Gastrocnemius medialis (tissue), 4 donors: Measurements from ENCODE around the gene PRKAG2. TPM values are rescaled to one million over a fixed set of nuclear protein-coding genes. Genes with fewer than 3 reads are reported as not detected.

Experiments
- ATAC-seq, 2 donors: fragments of 150-250 bp; one replicate each; pipeline ENCODE4 v1.9.1; 2016
- DNase-seq, 2 donors: peaks; one replicate each; pipeline ENCODE4 v3.0.0-alpha.2; 2019
- H3K27ac ChIP-seq, 4 donors: fragments of 200-600 bp; sonication (generic); 1 replicate in 1 of 4; 2 replicates in 3 of 4; pipeline ENCODE4 v1.5.1; 2016 to 2018; ENCODE audit warnings: mild to moderate bottlenecking in 2 of 4, moderate library complexity in 1 of 4
- H3K27me3 ChIP-seq, 3 donors: fragments of 200-600 bp; sonication (generic) in 2 of 3; 1 replicate in 1 of 3; 2 replicates in 2 of 3; pipeline versions ENCODE4 v1.5.1 to v1.6.0; 2016 to 2019; ENCODE audit warnings: mild to moderate bottlenecking in 1 of 3, moderate library complexity in 1 of 3
- H3K36me3 ChIP-seq, 2 donors: fragments of 200-600 bp; sonication (generic) in 1 of 2; one replicate each; pipeline ENCODE4 v1.5.1; 2017 to 2018
- H3K4me1 ChIP-seq, 2 donors: fragments of 200-600 bp; sonication (generic) in 1 of 2; one replicate each; pipeline ENCODE4 v1.5.1; 2016 to 2017; ENCODE audit warnings: mild to moderate bottlenecking in 2 of 2
- H3K4me3 ChIP-seq, 4 donors: fragments of 200-600 bp; sonication (generic) in 3 of 4; 1 replicate in 1 of 4; 2 replicates in 3 of 4; pipeline ENCODE4 v1.5.1; 2016 to 2019; ENCODE audit warnings: mild to moderate bottlenecking in 2 of 4
- H3K9me3 ChIP-seq, 3 donors: fragments of 200-600 bp; sonication (generic) in 2 of 3; 1 replicate in 1 of 3; 2 replicates in 2 of 3; pipeline ENCODE4 v1.5.1; 2016 to 2019
- CTCF ChIP-seq, 5 experiments: fragments of 450-650 bp in 3 of 5; fragments of 200-600 bp in 2 of 5; sonication (generic) in 2 of 5; IDR thresholded peaks in 4 of 5; conservative IDR thresholded peaks in 1 of 5; 1 replicate in 4 of 5; 2 replicates in 1 of 5; pipeline ENCODE4 v1.5.1; 2016 to 2019; ENCODE audit warnings: antibody characterized with exemption in 5 of 5, mild to moderate bottlenecking in 3 of 5, moderate library complexity in 3 of 5
- POLR2A ChIP-seq, 2 donors: fragments of 450-650 bp; IDR thresholded peaks; one replicate each; pipeline ENCODE4 v1.6.1; 2017; ENCODE audit warnings: antibody characterized with exemption in 2 of 2, mild to moderate bottlenecking in 2 of 2, moderate library complexity in 2 of 2
- in situ Hi-C, 4 donors: fragments of 200-750 bp; cut with MboI; loops; one replicate each; pipeline versions ENCODE4 v1.15.0 to v1.8.0; 2017; ENCODE audit warnings: low sequenced_read_pairs in 4 of 4
- intact Hi-C: fragments of 100-400 bp; cut with DNase I; formaldehyde crosslinking; loops from one replicate; pipeline ENCODE4 v1.15.1; 2023; ENCODE audit warnings: low total_unique reads
- total RNA-seq, 4 donors: library from RNA; depleted of rRNA; stranded (reverse); fragments of >200 nt; gene quantifications; one replicate each; pipeline versions ENCODE4 v1.1.0 to v1.2.3, GENCODE V29; 2016

Gene PRKAG2
- total RNA-seq, 4 donors from 2014 or later, result 5.3 to 32.6 (median 13.9) TPM

DNA sequence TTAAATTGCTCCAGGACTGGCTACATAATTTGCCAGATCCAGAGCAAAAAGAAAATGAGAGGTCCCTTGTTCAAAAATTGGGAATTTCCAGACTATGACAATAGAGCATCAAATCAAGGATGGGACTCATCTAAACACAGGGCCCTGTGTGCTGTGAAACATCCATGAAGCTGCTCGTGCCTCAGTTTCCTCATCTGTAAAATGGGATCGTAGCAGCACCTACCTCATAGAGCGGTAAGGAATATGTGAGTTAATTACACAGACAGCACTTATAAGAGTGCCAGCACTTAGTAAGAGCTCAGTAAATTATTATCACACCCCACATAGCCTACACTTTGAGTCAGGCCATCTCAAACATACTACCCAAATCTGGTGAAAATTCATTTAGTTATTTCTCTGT lies 221.4 kb downstream of the PRKAG2 start:
- H3K27me3 ChIP-seq, result no peaks in the 10 kb centered on the region
- in situ Hi-C loops, result no loop called here
- no peak overlapping the region for H3K4me3 ChIP-seq
- no peak for TF ChIP-seq CTCF (IDR thresholded peaks at IDR 0.05 in 4 of 5, conservative IDR thresholded peaks at IDR 0.05 in 1 of 5)
- no peak for TF ChIP-seq POLR2A (IDR thresholded peaks at IDR 0.05)
- no peaks in the 10 kb centered on the region for H3K36me3 ChIP-seq
- H3K9me3 ChIP-seq, result no peaks in the 10 kb centered on the region
- H3K27ac ChIP-seq, result no peak overlapping the region
- H3K4me1 ChIP-seq, result peaks cover 0 to 20% of the 10 kb centered on the region in 2 donors
- intact Hi-C loops, result no loop called here
- no peak for ATAC-seq
- DNase-seq, result no peak

DNA sequence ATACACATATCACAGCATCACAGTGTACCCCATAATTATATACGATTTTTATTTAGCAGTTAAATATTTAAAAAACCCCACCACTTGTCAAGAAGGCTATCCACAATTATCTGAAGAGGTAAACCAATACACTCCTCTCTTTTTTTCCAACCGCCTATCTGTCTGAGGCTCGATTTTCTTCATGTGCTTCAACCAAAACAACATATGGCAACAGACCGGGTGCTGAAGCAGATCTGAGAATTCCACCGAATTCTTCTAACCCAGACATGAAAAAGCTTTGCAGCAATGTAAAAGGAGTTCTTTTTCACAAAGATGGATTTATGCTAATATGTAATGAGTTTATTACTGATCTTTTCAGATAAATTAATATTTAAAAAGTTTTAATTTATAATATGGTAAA lies 224.8 kb downstream of the PRKAG2 start:
- Histone ChIP-seq H3K9me3 (no peaks in the 10 kb centered on the region), H3K4me3 (no peak overlapping the region), H3K27me3 (no peaks in the 10 kb centered on the region), H3K4me1 (peaks cover 0 to 15% of the 10 kb centered on the region in 2 donors), H3K36me3 (no peaks in the 10 kb centered on the region), H3K27ac (peak overlapping the region; percentile 61 to 72 (median 66))
- DNase-seq, result no peak
- ATAC-seq, result no peak
- in situ Hi-C loops (no loop called here), intact Hi-C loops (no loop called here)
- TF ChIP-seq POLR2A (IDR thresholded peaks at IDR 0.05), result no peak
- TF ChIP-seq CTCF (IDR thresholded peaks at IDR 0.05 in 4 of 5, conservative IDR thresholded peaks at IDR 0.05 in 1 of 5), result no peak

DNA sequence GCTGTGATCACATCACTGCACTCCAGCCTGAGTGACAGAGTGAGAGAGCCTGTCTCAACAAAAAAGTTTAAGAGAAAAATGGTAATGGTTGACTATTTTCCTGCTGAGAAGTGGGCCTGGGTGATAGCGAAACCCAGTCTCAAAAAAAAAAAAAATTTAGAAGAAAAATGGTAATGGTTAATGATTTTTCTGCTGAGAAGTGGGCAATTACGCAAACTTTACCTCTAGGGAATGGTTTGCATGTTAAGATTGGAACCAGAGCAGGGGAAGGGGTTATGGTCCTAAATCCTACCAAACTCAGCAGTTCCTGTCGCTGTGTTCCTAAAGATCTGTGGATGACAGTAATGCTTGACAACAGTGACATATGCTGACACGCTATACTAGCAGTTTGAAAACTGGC lies 226.8 kb downstream of the PRKAG2 start:
- no peak overlapping the region for H3K4me3 ChIP-seq
- ATAC-seq (no peak), DNase-seq (no peak)
- no peaks in the 10 kb centered on the region for H3K27me3 ChIP-seq
- H3K4me1 ChIP-seq, result peaks cover 0 to 15% of the 10 kb centered on the region in 2 donors
- TF ChIP-seq POLR2A (IDR thresholded peaks at IDR 0.05), result no peak
- H3K27ac ChIP-seq, result peak overlapping the region in 2 of 4 donors; percentile 0 to 21
- H3K36me3 ChIP-seq, result no peaks in the 10 kb centered on the region
- intact Hi-C loops, result no loop called here
- no peaks in the 10 kb centered on the region for H3K9me3 ChIP-seq
- in situ Hi-C loops, result no loop called here

DNA sequence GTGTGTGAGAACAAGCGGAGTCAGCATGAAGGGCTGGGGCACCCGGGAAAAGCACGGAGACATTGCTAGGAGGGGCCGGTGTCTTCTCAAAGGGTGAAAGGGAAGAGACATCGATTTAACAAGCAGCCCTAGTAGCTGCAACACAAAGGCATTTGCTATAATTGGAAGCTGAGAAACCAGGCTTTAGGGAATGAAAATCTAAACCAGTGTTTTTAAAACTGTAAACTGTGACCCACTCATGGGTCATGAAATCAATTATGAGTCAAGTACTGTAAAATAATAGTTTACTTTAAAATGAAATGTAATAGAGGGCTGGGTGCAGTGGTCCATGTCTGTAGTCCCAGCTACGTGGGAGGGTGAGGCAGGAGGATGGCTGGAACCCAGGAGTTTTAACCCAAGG lies 228.5 kb downstream of the PRKAG2 start:
- ATAC-seq, result no peak
- no peak for DNase-seq
- no peak overlapping the region for H3K27ac ChIP-seq
- H3K9me3 ChIP-seq, result no peaks in the 10 kb centered on the region
- H3K27me3 ChIP-seq, result no peaks in the 10 kb centered on the region
- in situ Hi-C loops, result no loop called here
- H3K4me1 ChIP-seq, result peaks cover 0 to 15% of the 10 kb centered on the region in 2 donors
- H3K36me3 ChIP-seq, result no peaks in the 10 kb centered on the region
- intact Hi-C loops, result no loop called here
- no peak overlapping the region for H3K4me3 ChIP-seq
- TF ChIP-seq POLR2A (IDR thresholded peaks at IDR 0.05) (no peak), CTCF (IDR thresholded peaks at IDR 0.05 in 4 of 5, conservative IDR thresholded peaks at IDR 0.05 in 1 of 5) (no peak)

DNA sequence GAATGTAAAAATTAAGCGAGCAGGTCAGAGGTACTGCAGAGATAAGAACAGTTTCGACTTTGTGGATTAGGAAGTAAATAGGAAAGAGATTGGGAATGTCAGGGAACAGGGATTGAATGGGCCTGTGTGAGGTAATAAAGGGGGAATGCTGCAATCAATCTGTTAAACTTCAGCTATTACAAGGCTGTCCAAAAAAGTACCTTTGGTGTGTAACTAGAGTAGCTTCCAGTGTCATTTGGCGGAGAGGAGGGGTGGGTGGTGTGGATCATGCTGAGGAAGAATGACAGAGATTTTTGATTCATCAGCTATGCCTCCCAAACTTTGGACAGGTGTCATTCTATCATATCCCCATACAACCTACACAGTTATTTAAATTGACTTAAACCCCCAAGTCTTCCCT lies 229.0 kb downstream of the PRKAG2 start:
- Histone ChIP-seq H3K36me3 (no peaks in the 10 kb centered on the region), H3K9me3 (no peaks in the 10 kb centered on the region), H3K4me1 (peaks cover 0 to 15% of the 10 kb centered on the region in 2 donors), H3K27ac (no peak overlapping the region), H3K27me3 (no peaks in the 10 kb centered on the region), H3K4me3 (no peak overlapping the region)
- no peak for TF ChIP-seq POLR2A (IDR thresholded peaks at IDR 0.05)
- no peak for TF ChIP-seq CTCF (IDR thresholded peaks at IDR 0.05 in 4 of 5, conservative IDR thresholded peaks at IDR 0.05 in 1 of 5)
- no peak for ATAC-seq
- in situ Hi-C loops, result no loop called here
- no peak for DNase-seq
- intact Hi-C loops, result no loop called here
